ENCODE measurements around the gene CTNNA1.
"Not testable (repeated sequence)": the region's sequence is repeated elsewhere in the genome, so short reads cannot be mapped to it uniquely, and the experiment has no call there.

Gene CTNNA1

GRCh38 chr5:138920181-138920580, 167.0 kb downstream of the CTNNA1 start:
- Histone ChIP-seq H3K27me3 (ENCODE audit: control insufficient read depth, low read length) (no peaks in the 10 kb centered on the region), H3K4me2 (ENCODE audit: low read length) (no peak overlapping the region), H4K20me1 (ENCODE audit: control insufficient read depth, insufficient read depth, low read depth, low read length) (no peaks in the 10 kb centered on the region), H3K9me3 (ENCODE audit: control insufficient read depth, insufficient read depth, low read length) (no peaks in the 10 kb centered on the region), H3K36me3 (ENCODE audit: control insufficient read depth, low read length) (peaks cover 3% of the 10 kb centered on the region), H3K4me3 (ENCODE audit: low read length) (no peak overlapping the region), H3K79me2 (ENCODE audit: control insufficient read depth, low read length) (no peaks in the 10 kb centered on the region), H3F3A (ENCODE audit: control insufficient read depth, insufficient read depth) (no peaks in the 10 kb centered on the region), H3K4me1 (ENCODE audit: control insufficient read depth, low read length) (no peaks in the 10 kb centered on the region), H3K27ac (ENCODE audit: low read depth, low read length) (no peak overlapping the region), H3K9me2 (replicated peaks; ENCODE audit: control insufficient read depth, low read length) (no peaks in the 10 kb centered on the region)
- TF ChIP-seq EZH2phosphoT487 (IDR thresholded peaks at IDR 0.05; ENCODE audit: borderline replicate concordance, low read length) (no peak), CTCF (IDR thresholded peaks at IDR 0.05; ENCODE audit: low read depth, low read length, poor library complexity, severe bottlenecking) (no peak)

DNA sequence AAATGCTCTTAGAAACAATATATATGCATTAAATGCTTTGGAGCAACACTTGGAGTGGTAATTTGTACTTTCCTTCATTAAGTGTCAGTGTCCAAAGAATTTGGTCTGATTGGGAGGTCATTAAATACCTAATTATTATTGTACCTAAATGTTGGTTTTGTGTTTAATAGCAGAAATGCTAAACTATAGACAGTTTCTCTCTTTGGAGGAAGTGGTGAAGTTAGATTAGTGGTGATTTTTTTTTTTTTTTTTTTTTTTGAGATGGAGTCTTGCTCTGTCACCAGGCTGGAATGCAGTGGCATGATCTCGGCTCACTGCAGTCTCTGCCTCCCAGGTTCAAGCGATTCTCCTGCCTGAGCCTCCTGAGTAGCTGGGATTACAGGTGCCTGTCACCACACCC, 168.1 kb downstream of the CTNNA1 start:
- H3K27ac ChIP-seq (ENCODE audit: low read depth, low read length) = not testable (repeated sequence)

DNA sequence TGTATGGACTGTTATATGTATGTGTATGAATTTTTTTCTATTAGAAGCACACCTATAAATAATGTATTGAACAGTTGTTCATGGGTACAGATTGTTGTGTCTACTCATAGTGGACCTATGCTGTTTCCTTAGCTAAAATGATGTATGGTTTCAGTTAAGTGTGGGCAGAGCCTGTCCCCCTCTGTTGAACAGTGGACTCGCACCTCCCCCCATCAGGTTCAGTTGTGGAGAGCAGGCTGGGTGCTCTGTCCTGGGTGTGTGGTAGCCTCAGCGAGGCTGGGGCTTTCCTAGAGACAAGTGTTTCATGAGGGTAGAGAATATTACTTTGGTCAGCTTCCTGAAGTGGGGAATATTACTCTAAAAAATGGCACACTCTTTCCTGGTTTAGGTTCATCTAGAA, 169.3 kb downstream of the CTNNA1 start:
- Histone ChIP-seq H3F3A (ENCODE audit: control insufficient read depth, insufficient read depth) (no peaks in the 10 kb centered on the region), H4K20me1 (ENCODE audit: control insufficient read depth, insufficient read depth, low read depth, low read length) (no peaks in the 10 kb centered on the region), H3K9me2 (replicated peaks; ENCODE audit: control insufficient read depth, low read length) (no peaks in the 10 kb centered on the region), H3K27ac (ENCODE audit: low read depth, low read length) (no peak overlapping the region), H3K4me2 (ENCODE audit: low read length) (no peak overlapping the region), H3K4me1 (ENCODE audit: control insufficient read depth, low read length) (no peaks in the 10 kb centered on the region), H3K9me3 (ENCODE audit: control insufficient read depth, insufficient read depth, low read length) (no peaks in the 10 kb centered on the region), H3K27me3 (ENCODE audit: control insufficient read depth, low read length) (no peaks in the 10 kb centered on the region), H3K4me3 (ENCODE audit: low read length) (no peak overlapping the region), H3K36me3 (ENCODE audit: control insufficient read depth, low read length) (peaks cover 3% of the 10 kb centered on the region), H3K79me2 (ENCODE audit: control insufficient read depth, low read length) (no peaks in the 10 kb centered on the region)
- no peak for TF ChIP-seq CTCF (IDR thresholded peaks at IDR 0.05; ENCODE audit: low read depth, low read length, poor library complexity, severe bottlenecking)
- TF ChIP-seq EZH2phosphoT487 (IDR thresholded peaks at IDR 0.05; ENCODE audit: borderline replicate concordance, low read length) = no peak

More for the DNA sequence above, 168.1 kb downstream of the CTNNA1 start:
- H3K36me3 ChIP-seq (ENCODE audit: control insufficient read depth, low read length); H3K9me3 ChIP-seq (ENCODE audit: control insufficient read depth, insufficient read depth, low read length); H4K20me1 ChIP-seq (ENCODE audit: control insufficient read depth, insufficient read depth, low read depth, low read length); H3K4me2 ChIP-seq (ENCODE audit: low read length); H3K27me3 ChIP-seq (ENCODE audit: control insufficient read depth, low read length); H3F3A ChIP-seq (ENCODE audit: control insufficient read depth, insufficient read depth); H3K4me3 ChIP-seq (ENCODE audit: low read length); H3K4me1 ChIP-seq (ENCODE audit: control insufficient read depth, low read length); H3K9me2 ChIP-seq (replicated peaks; ENCODE audit: control insufficient read depth, low read length); H3K79me2 ChIP-seq (ENCODE audit: control insufficient read depth, low read length): not testable (repeated sequence)

GRCh38 chr5:138925090-138925635, 171.9 kb downstream of the CTNNA1 start:
- Histone ChIP-seq H3K79me2 (ENCODE audit: control insufficient read depth, low read length) (no peaks in the 10 kb centered on the region), H3K27me3 (ENCODE audit: control insufficient read depth, low read length) (no peaks in the 10 kb centered on the region), H4K20me1 (ENCODE audit: control insufficient read depth, insufficient read depth, low read depth, low read length) (no peaks in the 10 kb centered on the region), H3K9me2 (replicated peaks; ENCODE audit: control insufficient read depth, low read length) (no peaks in the 10 kb centered on the region), H3K4me2 (ENCODE audit: low read length) (no peak overlapping the region), H3K4me1 (ENCODE audit: control insufficient read depth, low read length) (no peaks in the 10 kb centered on the region), H3K9me3 (ENCODE audit: control insufficient read depth, insufficient read depth, low read length) (no peaks in the 10 kb centered on the region), H3K4me3 (ENCODE audit: low read length) (no peak overlapping the region), H3F3A (ENCODE audit: control insufficient read depth, insufficient read depth) (no peaks in the 10 kb centered on the region), H3K27ac (ENCODE audit: low read depth, low read length) (no peak overlapping the region), H3K36me3 (ENCODE audit: control insufficient read depth, low read length) (peaks cover 3% of the 10 kb centered on the region)
- no peak for TF ChIP-seq EZH2phosphoT487 (IDR thresholded peaks at IDR 0.05; ENCODE audit: borderline replicate concordance, low read length)
- no peak for TF ChIP-seq CTCF (IDR thresholded peaks at IDR 0.05; ENCODE audit: low read depth, low read length, poor library complexity, severe bottlenecking)
